Keratinocyte (primary cell): ENCODE measurements around the gene CCDC148.

ENCODE experiments used
- CTCF ChIP-seq, 3 experiments: IDR thresholded peaks in 1 of 3; conservative IDR thresholded peaks in 1 of 3; optimal IDR thresholded peaks in 1 of 3; 2 replicates in 2 of 3; 3 replicates in 1 of 3; pipeline versions ENCODE3 to v1.5.1; 2011; ENCODE audit warnings: low read length in 3 of 3, mild to moderate bottlenecking in 3 of 3, moderate library complexity in 2 of 3, control low read depth in 1 of 3, inconsistent platforms in 1 of 3; ENCODE audit not compliant: insufficient read depth in 2 of 3; ENCODE audit errors: extremely low read depth in 1 of 3
- EZH2 ChIP-seq: IDR thresholded peaks from one replicate; pipeline ENCODE4 v1.6.1; 2012; ENCODE audit warnings: inconsistent platforms, mild to moderate bottlenecking, low read length, moderate library complexity

- TF ChIP-seq CTCF (optimal IDR thresholded peaks at IDR 0.05 in 1 of 3, IDR thresholded peaks at IDR 0.05 in 1 of 3, conservative IDR thresholded peaks at IDR 0.05 in 1 of 3; ENCODE audit: extremely low read depth in 1 of 3, insufficient read depth in 2 of 3, low read length in 3 of 3), result no peak
- no peak for TF ChIP-seq EZH2
Measured at GRCh38 chr2:158410132-158410531, 46.4 kb downstream of the CCDC148 start.
